GM18951 (cell line): ENCODE results near the gene KDM2B.

Experiments
- POLR2A ChIP-seq: IDR thresholded peaks from 4 replicates; pipeline ENCODE4 v1.6.1; 2011; ENCODE audit warnings: mild to moderate bottlenecking; ENCODE audit not compliant: insufficient read length, insufficient read depth; ENCODE audit errors: extremely low read depth
- in situ Hi-C: fragments of 300-500 bp; cut with MboI; formaldehyde crosslinking; loops from one replicate; pipeline ENCODE4 v1.12.0; 2022; ENCODE audit warnings: low sequenced_read_pairs, mixed read lengths, inconsistent platforms; ENCODE audit not compliant: unreplicated experiment

Gene KDM2B

GRCh38 chr12:121455766-121456420, 124.9 kb downstream of the KDM2B start:
- TF ChIP-seq POLR2A: no peak
- in situ Hi-C loops: no loop called here

GRCh38 chr12:121454921-121455320, 125.9 kb downstream of the KDM2B start:
- no peak for TF ChIP-seq POLR2A
- in situ Hi-C loops: no loop called here

- in situ Hi-C loops: no loop called here
- TF ChIP-seq POLR2A: no peak
Observed at GRCh38 chr12:121453629-121454028, 127.2 kb downstream of the KDM2B start.

DNA sequence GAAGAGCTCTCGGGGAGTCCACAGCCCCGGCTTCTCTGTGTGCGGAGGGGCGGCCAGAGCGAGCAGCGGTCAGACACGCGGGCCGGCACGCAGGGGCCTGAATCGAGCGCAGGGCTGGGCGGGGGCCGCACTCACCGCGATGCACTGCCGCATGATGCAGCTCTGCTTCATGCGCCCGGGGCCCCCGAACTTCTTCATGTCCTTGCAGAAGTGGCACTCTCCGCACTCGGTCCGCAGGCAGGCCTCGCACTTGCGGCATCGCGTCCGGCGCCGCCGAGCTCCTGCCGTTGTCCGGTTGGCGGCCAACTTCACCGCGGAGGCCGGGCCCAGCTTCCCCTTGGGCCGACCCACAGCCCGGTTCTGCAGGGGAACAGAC, 127.8 kb downstream of the KDM2B start:
- TF ChIP-seq POLR2A: no peak
- in situ Hi-C loops: no loop called here

DNA sequence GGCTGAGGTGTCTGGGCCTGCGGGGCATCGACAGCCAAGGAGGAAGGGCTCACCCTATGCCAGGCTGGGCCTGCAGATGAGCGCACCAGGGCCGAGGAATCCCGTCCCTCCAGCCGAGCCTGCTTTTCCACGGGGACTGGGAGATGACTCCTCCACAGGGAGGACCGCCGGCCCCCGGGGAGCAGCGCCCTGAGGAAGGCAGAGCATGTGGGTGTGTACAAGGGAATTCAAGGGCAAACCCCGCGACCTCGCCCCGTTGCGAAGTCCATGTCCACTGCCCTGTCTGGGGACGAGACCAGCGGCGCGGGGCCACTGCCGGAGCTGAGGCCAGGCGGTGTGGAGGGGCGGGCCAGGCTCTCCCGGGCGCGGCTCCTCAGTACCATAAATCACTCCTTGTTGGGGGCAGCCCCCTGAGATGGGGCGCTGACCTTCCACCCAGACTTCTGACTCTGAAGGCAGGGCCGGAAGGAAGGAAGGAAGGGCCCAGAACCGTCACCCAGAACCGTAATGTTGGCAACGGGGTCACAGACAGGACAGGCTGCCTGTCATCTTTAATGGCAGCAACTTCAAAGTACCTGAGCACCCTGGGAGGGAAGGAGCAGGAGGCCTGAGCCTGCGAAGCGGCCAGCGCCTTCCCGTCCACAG, 128.4 kb downstream of the KDM2B start:
- in situ Hi-C loops: no loop called here
- no peak for TF ChIP-seq POLR2A

DNA sequence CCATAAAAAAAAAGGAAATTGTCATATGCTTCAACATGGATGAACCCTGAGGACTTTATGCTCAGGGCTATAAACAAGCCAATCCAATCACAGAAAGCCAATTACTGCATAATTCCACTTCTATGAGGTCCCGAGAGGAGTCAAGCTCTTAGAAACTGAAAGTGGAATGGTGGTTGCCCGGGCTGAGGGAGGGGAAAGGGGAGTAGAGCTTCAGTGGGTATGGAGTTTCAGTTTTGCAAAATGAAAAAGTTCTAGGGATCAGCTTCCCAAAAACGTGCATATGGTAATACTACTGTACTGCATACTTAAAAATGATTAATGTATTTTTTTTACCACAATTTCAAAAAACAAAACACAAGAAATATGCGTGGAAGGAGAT, 128.9 kb downstream of the KDM2B start:
- TF ChIP-seq POLR2A: no peak
- in situ Hi-C loops: no loop called here

GRCh38 chr12:121448771-121449315, 132.0 kb downstream of the KDM2B start:
- in situ Hi-C loops: no loop called here
- TF ChIP-seq POLR2A: no peak

DNA sequence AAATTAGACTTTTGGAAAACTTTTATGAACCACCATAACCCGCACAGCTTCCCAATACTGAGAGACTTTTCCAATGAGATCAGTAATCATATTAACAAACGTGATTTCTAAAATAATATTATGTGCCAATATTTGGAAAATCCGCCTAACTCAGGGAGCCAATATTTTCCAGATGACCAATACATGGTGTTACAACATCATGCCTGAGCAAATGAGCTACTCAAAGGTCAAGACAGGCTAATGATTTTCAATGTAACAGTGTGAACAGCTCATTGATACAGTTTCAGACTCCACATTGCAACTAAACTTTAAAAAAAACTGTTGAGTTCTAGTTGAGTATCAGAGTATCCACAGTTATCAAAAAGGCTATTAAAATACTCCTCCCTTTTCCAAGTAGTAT, 134.1 kb downstream of the KDM2B start:
- no peak for TF ChIP-seq POLR2A
- in situ Hi-C loops: no loop called here

GRCh38 chr12:121444842-121445202, 136.0 kb downstream of the KDM2B start:
- in situ Hi-C loops: no loop called here

GRCh38 chr12:121443911-121444841, 136.6 kb downstream of the KDM2B start:
- in situ Hi-C loops: no loop called here
- no peak for TF ChIP-seq POLR2A

More at GRCh38 chr12:121444842-121445202, 136.0 kb downstream of the KDM2B start:
- no peak for TF ChIP-seq POLR2A

- no peak for TF ChIP-seq POLR2A
Observed at GRCh38 chr12:121443193-121443870, 137.5 kb downstream of the KDM2B start.

DNA sequence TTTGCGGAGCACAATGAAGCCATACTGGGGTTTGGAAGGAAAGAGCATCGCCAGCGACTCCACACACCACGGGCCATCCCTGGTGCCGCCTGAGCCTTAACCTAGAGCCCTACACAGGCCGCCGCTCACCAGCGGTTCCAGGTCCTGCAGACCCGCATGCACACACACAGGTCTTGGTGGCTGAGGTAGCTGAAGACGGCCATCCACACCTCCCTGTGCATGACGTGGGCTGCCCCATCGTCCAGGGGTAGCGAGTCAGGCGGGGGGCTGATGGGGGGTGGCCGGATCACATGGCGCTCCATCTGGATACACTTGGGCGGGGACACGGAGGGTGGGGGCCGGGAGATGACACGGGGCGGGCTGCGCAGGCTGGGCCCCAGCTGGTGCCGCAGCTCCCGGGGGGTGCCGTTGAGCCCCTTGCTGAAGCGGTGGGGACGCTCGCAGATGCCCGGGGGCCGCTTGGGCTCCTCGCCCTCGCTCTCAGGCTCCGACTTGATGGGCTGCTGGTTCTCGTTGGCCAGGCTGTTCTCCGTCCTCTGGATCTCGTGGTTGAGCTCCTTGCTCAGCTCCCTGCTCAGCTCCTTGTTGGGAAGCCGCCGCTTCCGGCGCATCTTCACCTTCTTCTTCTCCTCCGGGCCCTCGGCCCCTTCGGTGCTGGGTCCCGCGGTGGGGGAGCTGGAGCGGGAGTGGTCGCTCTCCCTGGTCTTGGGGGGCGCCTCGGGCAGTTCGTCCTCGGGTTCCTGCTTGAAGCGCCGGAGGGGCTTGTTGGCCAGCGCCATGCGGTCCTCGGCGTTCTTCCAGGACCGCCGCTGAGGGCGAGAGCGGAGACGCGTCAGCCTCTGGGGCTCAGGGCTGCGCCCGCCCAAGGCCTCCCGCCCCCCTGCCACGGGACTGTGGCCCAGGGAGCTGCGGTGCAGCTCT, 138.5 kb downstream of the KDM2B start:
- TF ChIP-seq POLR2A: no peak
- in situ Hi-C loops: no loop called here

More at GRCh38 chr12:121443193-121443870, 137.5 kb downstream of the KDM2B start:
- in situ Hi-C loops: no loop called here
